HCT116 (cell line): ENCODE results near the gene TMEM234. TPM values are rescaled to one million over a fixed set of nuclear protein-coding genes. Genes with fewer than 3 reads are reported as not detected.
A peak's percentile ranks its signal among the peaks of the same experiment; 100 is the strongest.

Experiments
- ATAC-seq: fragments of 200-7000 bp; cut with Tn5 transposase; 2 replicates; pipeline ENCODE4 v1.9.1; 2020; ENCODE audit warnings: mild to moderate bottlenecking, moderate library complexity
- BruUV-seq: library from RNA; stranded (reverse); fragments of 400-500 nt; replicated peaks from 2 replicates; lab custom pipeline; 2021; lab: Mats Ljungman, UMichigan
- CTCF ChIA-PET: fragments of 300-600 bp; sonication (Branson Sonifier 250); formaldehyde crosslinking; loops from one replicate; lab custom pipeline; 2021; ENCODE audit warnings: antibody characterized with exemption; lab: Charles Lee
- POLR2A ChIA-PET: fragments of 300-600, 350-600 bp; sonication (Branson Sonifier 250); formaldehyde crosslinking; loops from one replicate; lab custom pipeline; 2021; ENCODE audit warnings: antibody characterized with exemption; lab: Charles Lee
- RAD21 ChIA-PET, 2 experiments: fragments of 300-600 bp; sonication (Branson Sonifier 250); formaldehyde crosslinking; loops; one replicate each; lab custom pipeline; 2023; ENCODE audit warnings: low total read pairs in 2 of 2; ENCODE audit not compliant: uncharacterized antibody in 2 of 2, unreplicated experiment in 2 of 2, low non-redundant PET in 1 of 2; lab: Charles Lee
- DNase-seq: peaks from one replicate; pipeline ENCODE4 v3.0.0-alpha.2; 2010; ENCODE audit warnings: low read depth, low spot score
- H2AFZ ChIP-seq: fragments of 200-600 bp; shearing (Covaris generic), sonication (generic); 2 replicates; pipeline ENCODE4 v1.6.1; 2017; ENCODE audit warnings: low read depth, mixed run types, mixed read lengths, antibody characterized with exemption, low read length; ENCODE audit not compliant: poor library complexity, severe bottlenecking
- H3K27ac ChIP-seq: 2 replicates; pipeline ENCODE4 v1.5.1; 2012; ENCODE audit warnings: low read depth, low read length
- H3K27me3 ChIP-seq: fragments of 200-600 bp; sonication (generic); 2 replicates; pipeline ENCODE4 v1.6.1; 2016; ENCODE audit warnings: mixed run types, low read length, mixed read lengths; ENCODE audit not compliant: insufficient read depth
- H3K36me3 ChIP-seq, 2 experiments: fragments of 200-500 bp in 1 of 2; fragments of 200-600 bp in 1 of 2; sonication (Bioruptor generic) in 1 of 2; sonication (generic) in 1 of 2; 2 replicates each; pipeline versions ENCODE4 v1.5.1 to v1.6.1; 2014 to 2016; ENCODE audit warnings: low read length in 2 of 2, inconsistent platforms in 1 of 2, mixed read lengths in 1 of 2, mixed run types in 1 of 2; ENCODE audit not compliant: insufficient read depth in 2 of 2, control insufficient read depth in 1 of 2
- H3K4me1 ChIP-seq, 2 experiments: fragments of 200-600 bp in 1 of 2; sonication (generic) in 1 of 2; 2 replicates each; pipeline versions ENCODE4 v1.5.1 to v1.6.1; 2012 to 2017; ENCODE audit warnings: low read length in 2 of 2, inconsistent platforms in 1 of 2, mild to moderate bottlenecking in 1 of 2, mixed read lengths in 1 of 2, mixed run types in 1 of 2, moderate library complexity in 1 of 2; ENCODE audit not compliant: insufficient read depth in 2 of 2, control insufficient read depth in 1 of 2
- H3K4me2 ChIP-seq: fragments of 200-600 bp; sonication (generic); 2 replicates; pipeline ENCODE4 v1.6.1; 2017; ENCODE audit warnings: mixed run types, low read length, mixed read lengths
- H3K4me3 ChIP-seq, 2 experiments: fragments of 200-600 bp in 1 of 2; sonication (generic) in 1 of 2; replicated peaks in 1 of 2; 2 replicates each; pipeline ENCODE4 v1.5.1; 2011 to 2016; ENCODE audit warnings: low read length in 2 of 2, control low read depth in 1 of 2, low read depth in 1 of 2, mild to moderate bottlenecking in 1 of 2, mixed read lengths in 1 of 2, mixed run types in 1 of 2
- H3K79me2 ChIP-seq: fragments of 200-600 bp; sonication (generic); 2 replicates; pipeline ENCODE4 v1.6.1; 2017; ENCODE audit warnings: mild to moderate bottlenecking, mixed run types, low read length, moderate library complexity, mixed read lengths; ENCODE audit not compliant: insufficient read depth
- H3K9ac ChIP-seq: fragments of 200-600 bp; sonication (generic); 2 replicates; pipeline ENCODE4 v1.6.1; 2016; ENCODE audit warnings: low read length, mixed read lengths
- H3K9me2 ChIP-seq: fragments of 200-600 bp; sonication (generic), shearing (Covaris generic); 2 replicates; pipeline ENCODE4 v1.6.1; 2017; ENCODE audit warnings: mixed run types, mild to moderate bottlenecking, moderate library complexity; ENCODE audit not compliant: insufficient read depth
- H3K9me3 ChIP-seq, 2 experiments: fragments of 200-500 bp in 1 of 2; fragments of 200-600 bp in 1 of 2; sonication (Bioruptor generic) in 1 of 2; sonication (generic) in 1 of 2; 2 replicates each; pipeline ENCODE4 v1.6.1; 2014 to 2017; ENCODE audit warnings: low read length in 2 of 2, mixed read lengths in 2 of 2, inconsistent platforms in 1 of 2, low read depth in 1 of 2, mild to moderate bottlenecking in 1 of 2, mixed run types in 1 of 2, moderate library complexity in 1 of 2; ENCODE audit not compliant: control insufficient read depth in 1 of 2, insufficient read depth in 1 of 2
- H4K20me1 ChIP-seq: fragments of 200-600 bp; sonication (generic), shearing (Covaris generic); 2 replicates; pipeline ENCODE4 v1.6.1; 2017; ENCODE audit warnings: mixed run types, mild to moderate bottlenecking, moderate library complexity; ENCODE audit not compliant: insufficient read depth
- ATF3 ChIP-seq: IDR thresholded peaks from 2 replicates; pipeline ENCODE4 v1.6.1; 2012
- CBX3 ChIP-seq: IDR thresholded peaks from 2 replicates; pipeline ENCODE4 v1.6.1; 2012; ENCODE audit warnings: low read depth
- CEBPB ChIP-seq: IDR thresholded peaks from 2 replicates; pipeline ENCODE4 v1.6.1; 2012; ENCODE audit warnings: low read depth
- CTCF ChIP-seq, 3 experiments: fragments of 200-600 bp in 1 of 3; sonication (generic) in 1 of 3; IDR thresholded peaks in 2 of 3; conservative IDR thresholded peaks in 1 of 3; 2 replicates each; pipeline ENCODE4 v1.5.1; 2012 to 2017; ENCODE audit warnings: low read depth in 2 of 3, low read length in 2 of 3, antibody characterized with exemption in 1 of 3, borderline replicate concordance in 1 of 3, control low read depth in 1 of 3, mild to moderate bottlenecking in 1 of 3, mixed read lengths in 1 of 3, mixed run types in 1 of 3, moderate library complexity in 1 of 3; ENCODE audit not compliant: insufficient read depth in 1 of 3
- EGR1 ChIP-seq: IDR thresholded peaks from 2 replicates; pipeline ENCODE4 v1.6.1; 2012; ENCODE audit warnings: low read depth
- FOSL1 ChIP-seq: IDR thresholded peaks from 2 replicates; pipeline ENCODE4 v1.6.1; 2012; ENCODE audit warnings: low read depth
- MAX ChIP-seq: IDR thresholded peaks from 2 replicates; pipeline ENCODE4 v1.6.1; 2012
- SP1 ChIP-seq: IDR thresholded peaks from 2 replicates; pipeline ENCODE4 v1.6.1; 2012; ENCODE audit warnings: low read depth
- SRF ChIP-seq: IDR thresholded peaks from 2 replicates; pipeline ENCODE4 v1.6.1; 2012; ENCODE audit warnings: low read depth
- YY1 ChIP-seq: IDR thresholded peaks from 2 replicates; pipeline ENCODE4 v1.6.1; 2011; ENCODE audit warnings: low read length, low read depth, moderate library complexity, mild to moderate bottlenecking; ENCODE audit not compliant: insufficient replicate concordance; ENCODE audit errors: extremely low read depth
- ZBTB33 ChIP-seq: IDR thresholded peaks from 2 replicates; pipeline ENCODE4 v1.6.1; 2011; ENCODE audit warnings: mild to moderate bottlenecking, low read length, moderate library complexity; ENCODE audit not compliant: insufficient replicate concordance; ENCODE audit errors: extremely low read depth
- ZFX ChIP-seq: fragments of 450-650 bp; IDR thresholded peaks from 2 replicates; pipeline ENCODE4 v1.6.1; 2017
- intact Hi-C: fragments of 100-400 bp; cut with micrococcal nuclease; formaldehyde crosslinking; loops from 2 replicates; pipeline ENCODE4 v1.10.0; 2022
- total RNA-seq: library from RNA; stranded (reverse); gene quantifications from one replicate; pipeline ENCODE4 v1.2.1, GENCODE V29; 2021; ENCODE audit not compliant: unreplicated experiment

Gene TMEM234
- total RNA-seq, 1 experiment from 2014 or later = 12.3 TPM

- Histone ChIP-seq H3K27ac (no peak overlapping the region), H3K9me3 (no peaks in the 10 kb centered on the region), H3K36me3 (no peaks in the 10 kb centered on the region), H3K9ac (no peak overlapping the region), H4K20me1 (no peaks in the 10 kb centered on the region), H2AFZ (no peak overlapping the region), H3K4me2 (no peak overlapping the region), H3K4me3 (no peak overlapping the region), H3K4me1 (peaks cover 0 to 16% of the 10 kb centered on the region in 2 experiments; a peak in 3 of 4 replicates), H3K79me2 (no peaks in the 10 kb centered on the region), H3K9me2 (no peaks in the 10 kb centered on the region), H3K27me3 (no peaks in the 10 kb centered on the region)
- DNase-seq = no peak
- intact Hi-C loops = no loop called here
- no TSS peak for BruUV-seq
- ATAC-seq = no peak
- POLR2A ChIA-PET = no interaction called here
- CTCF ChIA-PET = interaction anchor here (1.1 to 1.7 kb wide), 2 partner anchors 9 to 10 kb away, joined by 3 to 10 read pairs; no protein-coding TSS in a partner anchor
- no peak for TF ChIP-seq MAX
- RAD21 ChIA-PET = no interaction called here
Measured at GRCh38 chr1:32249831-32250525, 27.8 kb upstream of the TMEM234 start.

GRCh38 chr1:32247983-32248889, 26.1 kb upstream of the TMEM234 start:
- ATAC-seq (peak; percentile 96), DNase-seq (no peak)
- H3K9ac ChIP-seq = no peak overlapping the region
- no peak overlapping the region for H3K27ac ChIP-seq
- H3K79me2 ChIP-seq = no peaks in the 10 kb centered on the region
- ChIA-PET POLR2A (no interaction called here), RAD21 (interaction anchor here (1.0 kb wide), 2 partner anchors 32 to 33 kb away, joined by 4 read pairs; no protein-coding TSS in a partner anchor), CTCF (interaction anchor here (0.6 to 1.7 kb wide), 12 partner anchors 8 to 48 kb away, joined by 3 to 10 read pairs (median 3); partner anchors contain the start of genes CCDC28B, EIF3I and TMEM234)
- no peaks in the 10 kb centered on the region for H3K9me2 ChIP-seq
- H3K9me3 ChIP-seq = no peaks in the 10 kb centered on the region
- H3K36me3 ChIP-seq = no peaks in the 10 kb centered on the region
- no TSS peak for BruUV-seq
- H3K4me2 ChIP-seq = peak overlapping the region; percentile 54
- no peaks in the 10 kb centered on the region for H4K20me1 ChIP-seq
- no peaks in the 10 kb centered on the region for H3K27me3 ChIP-seq
- H3K4me3 ChIP-seq = no peak overlapping the region
- H2AFZ ChIP-seq = peak overlapping the region; percentile 80
- H3K4me1 ChIP-seq = peaks cover 0 to 16% of the 10 kb centered on the region in 2 experiments; a peak in 3 of 4 replicates
- intact Hi-C loops = no loop called here
- no peak for TF ChIP-seq FOSL1
- TF ChIP-seq YY1 = peak; percentile 57
- TF ChIP-seq ZFX = peak; percentile 17; the same call in 1 of the 2 replicates
- TF ChIP-seq EGR1 = no peak
- no peak for TF ChIP-seq MAX
- peak; percentile 73 to 96 (median 85) for TF ChIP-seq CTCF (IDR thresholded peaks at IDR 0.05 in 2 of 3, conservative IDR thresholded peaks at IDR 0.05 in 1 of 3; ENCODE audit: borderline replicate concordance in 1 of 3, insufficient read depth in 1 of 3, low read depth in 2 of 3, low read length in 2 of 3)
- TF ChIP-seq CBX3 = peak; percentile 81
- no peak for TF ChIP-seq ATF3
- no peak for TF ChIP-seq SP1
- TF ChIP-seq CEBPB = no peak
- TF ChIP-seq SRF = no peak
- TF ChIP-seq ZBTB33 = no peak
